H1 (cell line): ENCODE results near the gene NQO2. TPM values are rescaled to one million over a fixed set of nuclear protein-coding genes. Genes with fewer than 3 reads are reported as not detected.

Experiments
- CTCF ChIA-PET: fragments of 300-600 bp; sonication (Branson Sonifier 250); formaldehyde crosslinking; loops from one replicate; lab custom pipeline; 2021; ENCODE audit not compliant: partially characterized antibody; lab: Charles Lee
- POLR2A ChIA-PET: fragments of 300-600 bp; sonication (Branson Sonifier 250); formaldehyde crosslinking; loops from one replicate; lab custom pipeline; 2021; ENCODE audit warnings: inconsistent platforms; ENCODE audit not compliant: partially characterized antibody; lab: Charles Lee
- DNase-seq, 2 experiments: peaks; one replicate each; pipeline versions ENCODE4 v3.0.0 to v3.0.0-alpha.2; 2010 to 2022; ENCODE audit warnings: low spot score in 2 of 2, low read depth in 1 of 2, mixed read lengths in 1 of 2
- FAIRE-seq: peaks from 2 replicates; lab custom pipeline; 2011; peaks lifted over from hg19 to GRCh38; lab: Jason Lieb, UNC
- H2AFZ ChIP-seq: 2 replicates; pipeline ENCODE4 v1.8.1; 2012; ENCODE audit warnings: low read length, inconsistent platforms
- H2AK5ac ChIP-seq: 2 replicates; pipeline ENCODE4 v1.6.1; 2013; ENCODE audit warnings: low read depth, low read length
- H2BK120ac ChIP-seq: replicated peaks from 2 replicates; pipeline ENCODE3; 2013; ENCODE audit warnings: low read depth, low read length, inconsistent platforms
- H2BK12ac ChIP-seq: 2 replicates; pipeline ENCODE4 v1.6.1; 2013; ENCODE audit warnings: low read depth, low read length
- H2BK15ac ChIP-seq: 2 replicates; pipeline ENCODE4 v1.6.1; 2013; ENCODE audit warnings: low read length
- H2BK20ac ChIP-seq: 2 replicates; pipeline ENCODE4 v1.6.1; 2013; ENCODE audit warnings: low read length
- H2BK5ac ChIP-seq: 2 replicates; pipeline ENCODE4 v1.6.1; 2013; ENCODE audit warnings: low read depth, low read length
- H3K14ac ChIP-seq: 2 replicates; pipeline ENCODE4 v1.6.1; 2013; ENCODE audit warnings: inconsistent platforms; ENCODE audit not compliant: insufficient read length
- H3K18ac ChIP-seq: 2 replicates; pipeline ENCODE4 v1.6.1; 2013; ENCODE audit warnings: low read length; ENCODE audit errors: extremely low read depth
- H3K23ac ChIP-seq: 2 replicates; pipeline ENCODE4 v1.6.1; 2013; ENCODE audit warnings: inconsistent platforms; ENCODE audit not compliant: insufficient read length
- H3K23me2 ChIP-seq: 2 replicates; pipeline ENCODE4 v1.6.1; 2013; ENCODE audit warnings: low read depth, low read length
- H3K27ac ChIP-seq: 2 replicates; pipeline ENCODE4 v1.6.1; 2011; ENCODE audit warnings: low read depth, low read length, inconsistent platforms
- H3K27me3 ChIP-seq, 4 experiments: replicated peaks in 1 of 4; 1 replicate in 1 of 4; 2 replicates in 3 of 4; pipeline versions ENCODE4 v1.6.1 to v1.8.1; 2011 to 2013; ENCODE audit warnings: low read length in 3 of 4, mild to moderate bottlenecking in 3 of 4, inconsistent platforms in 2 of 4, mixed read lengths in 2 of 4, moderate library complexity in 1 of 4; ENCODE audit not compliant: control insufficient read depth in 3 of 4, insufficient read depth in 3 of 4; ENCODE audit errors: extremely low read depth in 1 of 4
- H3K36me3 ChIP-seq, 4 experiments: 2 replicates each; pipeline versions ENCODE4 v1.6.1 to v1.8.1; 2011 to 2013; ENCODE audit warnings: mild to moderate bottlenecking in 4 of 4, low read length in 3 of 4, moderate library complexity in 2 of 4, control low read depth in 1 of 4, inconsistent platforms in 1 of 4; ENCODE audit not compliant: insufficient read depth in 4 of 4, control insufficient read depth in 2 of 4
- H3K4ac ChIP-seq: replicated peaks from 2 replicates; pipeline ENCODE3; 2013; ENCODE audit warnings: low read length, low read depth, mixed read lengths, inconsistent platforms; ENCODE audit not compliant: insufficient read length
- H3K4me1 ChIP-seq, 4 experiments: replicated peaks in 1 of 4; 1 replicate in 1 of 4; 2 replicates in 3 of 4; pipeline versions ENCODE4 v1.6.1 to v1.8.1; 2011 to 2013; ENCODE audit warnings: low read length in 3 of 4, inconsistent platforms in 2 of 4, mixed read lengths in 1 of 4; ENCODE audit not compliant: insufficient read depth in 4 of 4, control insufficient read depth in 3 of 4
- H3K4me2 ChIP-seq, 2 experiments: 2 replicates each; pipeline versions ENCODE4 v1.6.1 to v1.8.1; 2011 to 2013; ENCODE audit warnings: low read depth in 2 of 2, low read length in 2 of 2, control low read depth in 1 of 2, inconsistent platforms in 1 of 2, mild to moderate bottlenecking in 1 of 2; ENCODE audit not compliant: insufficient read depth in 1 of 2
- H3K4me3 ChIP-seq, 4 experiments: fragments of 200-600, 300-600 bp in 1 of 4; sonication (generic), shearing (Covaris generic), sonication (Bioruptor Twin) in 1 of 4; 2 replicates each; pipeline versions ENCODE4 v1.5.1 to v1.8.1; 2011 to 2016; ENCODE audit warnings: low read length in 4 of 4, low read depth in 3 of 4, control low read depth in 2 of 4, inconsistent platforms in 2 of 4, mild to moderate bottlenecking in 2 of 4, mixed read lengths in 1 of 4, moderate library complexity in 1 of 4; ENCODE audit not compliant: insufficient read depth in 2 of 4; ENCODE audit errors: extremely low read depth in 1 of 4
- H3K56ac ChIP-seq: replicated peaks from 2 replicates; pipeline ENCODE3; 2013; ENCODE audit warnings: low read depth, mild to moderate bottlenecking, mixed read lengths, low read length, inconsistent platforms; ENCODE audit not compliant: insufficient read length
- H3K79me1 ChIP-seq: 2 replicates; pipeline ENCODE4 v1.6.1; 2013; ENCODE audit warnings: low read depth, low read length, control low read depth
- H3K79me2 ChIP-seq, 2 experiments: 2 replicates each; pipeline versions ENCODE4 v1.6.1 to v1.8.1; 2012 to 2013; ENCODE audit warnings: low read length in 2 of 2, mild to moderate bottlenecking in 2 of 2, inconsistent platforms in 1 of 2; ENCODE audit not compliant: insufficient read depth in 2 of 2, control insufficient read depth in 1 of 2
- H3K9ac ChIP-seq, 4 experiments: replicated peaks in 1 of 4; 1 replicate in 1 of 4; 2 replicates in 3 of 4; pipeline versions ENCODE4 v1.6.1 to v1.8.1; 2011 to 2013; ENCODE audit warnings: low read depth in 3 of 4, low read length in 3 of 4, control low read depth in 2 of 4, mild to moderate bottlenecking in 2 of 4, moderate library complexity in 2 of 4, inconsistent platforms in 1 of 4; ENCODE audit errors: extremely low read depth in 1 of 4
- H3K9me3 ChIP-seq, 2 experiments: 2 replicates each; pipeline versions ENCODE4 v1.6.1 to v1.8.1; 2012 to 2013; ENCODE audit warnings: mild to moderate bottlenecking in 2 of 2, moderate library complexity in 2 of 2, control low read depth in 1 of 2, inconsistent platforms in 1 of 2, low read depth in 1 of 2, low read length in 1 of 2, mixed read lengths in 1 of 2; ENCODE audit not compliant: insufficient read depth in 2 of 2
- H4K20me1 ChIP-seq, 2 experiments: replicated peaks in 1 of 2; 2 replicates each; pipeline versions ENCODE3 to v1.8.1; 2011 to 2013; ENCODE audit warnings: inconsistent platforms in 2 of 2, low read length in 2 of 2, mild to moderate bottlenecking in 1 of 2; ENCODE audit not compliant: insufficient read depth in 2 of 2, control insufficient read depth in 1 of 2
- H4K5ac ChIP-seq: 2 replicates; pipeline ENCODE4 v1.6.1; 2013; ENCODE audit warnings: low read length, low read depth, mixed read lengths, inconsistent platforms; ENCODE audit not compliant: insufficient read length
- H4K8ac ChIP-seq: 2 replicates; pipeline ENCODE4 v1.8.0; 2013; ENCODE audit warnings: mild to moderate bottlenecking, moderate library complexity, low read length, inconsistent platforms; ENCODE audit not compliant: insufficient read depth; ENCODE audit errors: extremely low read depth
- H4K91ac ChIP-seq: replicated peaks from 2 replicates; pipeline ENCODE3; 2013; ENCODE audit warnings: low read length, mixed read lengths, inconsistent platforms; ENCODE audit not compliant: insufficient read length
- CREB1 ChIP-seq: IDR thresholded peaks from 2 replicates; pipeline ENCODE4 v1.6.1; 2012; ENCODE audit warnings: inconsistent platforms
- FOSL1 ChIP-seq: IDR thresholded peaks from 2 replicates; pipeline ENCODE4 v1.6.1; 2011; ENCODE audit warnings: mild to moderate bottlenecking, low read depth, low read length, moderate library complexity; ENCODE audit not compliant: insufficient read depth
- NANOG ChIP-seq: IDR thresholded peaks from 2 replicates; pipeline ENCODE4 v1.6.1; 2011; ENCODE audit warnings: low read length, low read depth, mild to moderate bottlenecking, inconsistent platforms; ENCODE audit not compliant: insufficient read depth, poor library complexity, severe bottlenecking
- POU5F1 ChIP-seq: IDR thresholded peaks from 2 replicates; pipeline ENCODE4 v1.6.1; 2011; ENCODE audit warnings: low read depth, mild to moderate bottlenecking, low read length, moderate library complexity
- SP1 ChIP-seq: IDR thresholded peaks from 2 replicates; pipeline ENCODE4 v1.6.1; 2011; ENCODE audit warnings: low read depth, low read length
- TAF1 ChIP-seq: IDR thresholded peaks from 2 replicates; pipeline ENCODE4 v1.6.1; 2011; ENCODE audit warnings: mild to moderate bottlenecking, low read depth, low read length
- TEAD4 ChIP-seq: IDR thresholded peaks from 2 replicates; pipeline ENCODE4 v1.6.1; 2012; ENCODE audit warnings: low read depth, low read length, inconsistent platforms, mixed read lengths
- WGBS, 2 experiments: shearing (Covaris generic) in 1 of 2; methylation state at CpG; one replicate each; pipeline versions ENCODE4 v1.1.6 to v1.1.7; 2013 to 2015; ENCODE audit warnings: low lambda C conversion rate in 2 of 2, mixed read lengths in 2 of 2, inconsistent platforms in 1 of 2, low coverage in 1 of 2, missing lambda C conversion rate in 1 of 2; ENCODE audit not compliant: insufficient replicate concordance in 2 of 2, insufficient coverage in 1 of 2, insufficient read length in 1 of 2; ENCODE audit errors: extremely low coverage in 1 of 2, missing lambda C conversion rate in 1 of 2; 5-methylcytosine and 5-hydroxymethylcytosine counted together
- polyA plus RNA-seq, 7 experiments: library from polyadenylated mRNA; depleted of rRNA in 3 of 7; stranded (reverse) in 5 of 7; unstranded in 2 of 7; fragments of >200 nt in 5 of 7; fragments of 200-250 nt in 2 of 7; gene quantifications; 1 replicate in 5 of 7; 2 replicates in 1 of 7; 4 replicates in 1 of 7; pipeline versions ENCODE4 v1.2.1 to v1.2.3, GENCODE V29; 2011 to 2013; ENCODE audit warnings: missing spikeins in 2 of 7, mixed read lengths in 2 of 7
- total RNA-seq: library from RNA; stranded (reverse); fragmentation: NEBNext Ultra II Directional; extraction: Animal tissue kit (Norgen Biotek cat#: 25700); gene quantifications from 2 replicates; pipeline ENCODE4 v1.2.1, GENCODE V29; 2021

NQO2 gene
- total and polyA plus RNA-seq, 2 of the 8 experiments (the other 6 are each of a cell fraction or from before 2014, with no cell fraction given) = 135 to 168 TPM

DNA sequence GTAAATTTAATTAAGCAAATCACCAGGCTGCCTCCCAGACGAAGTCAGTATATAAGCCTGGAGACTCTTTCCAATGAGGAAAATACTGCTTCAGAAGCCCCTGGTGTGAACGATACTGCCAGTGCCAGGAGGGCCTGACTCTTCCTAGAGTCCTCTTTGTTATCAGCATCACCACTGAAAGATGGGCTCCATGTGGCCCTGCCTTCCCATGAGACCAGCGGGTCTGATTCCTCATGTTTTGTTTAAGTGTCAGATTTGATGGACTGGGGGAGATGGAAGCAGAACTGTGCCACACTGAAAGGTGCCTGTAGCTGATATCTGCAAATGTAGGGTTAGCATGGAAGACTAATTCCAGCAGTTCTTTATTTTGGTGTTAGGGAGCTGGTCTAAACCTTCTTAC is 7.9 kb downstream of the NQO2 start:
- Histone ChIP-seq H3K4ac (no peak overlapping the region), H3K23ac (no peak overlapping the region), H3K18ac (no peak overlapping the region; the same call in 1 of the 2 replicates), H4K5ac (no peak overlapping the region), H3K4me1 (peaks cover 0 to 5% (median 4%) of the 10 kb centered on the region in 4 experiments; a peak in 6 of 7 replicates), H3K79me2 (0 out of 4 replicates have a peak, but pooled peaks cover 0 to 1% of the 10 kb centered on the region in 2 experiments), H2BK15ac (no peak overlapping the region), H4K20me1 (peaks cover 0 to 5% of the 10 kb centered on the region in 2 experiments), H4K8ac (no peak overlapping the region), H2AK5ac (no peak overlapping the region), H3K27me3 (no peaks in the 10 kb centered on the region), H2AFZ (no peak overlapping the region), H4K91ac (no peak overlapping the region), H3K9me3 (peaks cover 4 to 16% of the 10 kb centered on the region in 2 experiments), H3K9ac (no peak overlapping the region; a peak in 1 of 7 replicates), H2BK120ac (no peak overlapping the region), H3K14ac (no peak overlapping the region), H3K27ac (no peak overlapping the region), H2BK12ac (no peak overlapping the region), H3K23me2 (no peaks in the 10 kb centered on the region), H2BK20ac (no peak overlapping the region; the same call in 1 of the 2 replicates), H3K4me2 (no peak overlapping the region), H3K36me3 (peaks cover 12 to 50% (median 33%) of the 10 kb centered on the region in 4 experiments), H3K79me1 (no peaks in the 10 kb centered on the region), H2BK5ac (no peak overlapping the region; the same call in 1 of the 2 replicates), H3K4me3 (no peak overlapping the region), H3K56ac (no peak overlapping the region)
- WGBS, 2 experiments = 91% methylated on average over 3 of the region's 3 CpGs; no CpG with 5 or more reads in 1 of the 2 experiments
- DNase-seq = peak in 1 of 2 experiments; percentile 33
- POLR2A ChIA-PET = interaction anchor here (0.8 to 5.2 kb wide), 4 partner anchors 7 to 17 kb away, joined by 3 to 33 read pairs (median 4); partner anchors contain the start of gene NQO2
- CTCF ChIA-PET = interaction anchor here (1.0 kb wide), 1 partner anchor 55 kb away, joined by 4 read pairs; no protein-coding TSS in a partner anchor
- no peak for FAIRE-seq
- TF ChIP-seq TAF1 = no peak
- TF ChIP-seq POU5F1 = no peak
- TF ChIP-seq NANOG = no peak
- no peak for TF ChIP-seq SP1
- no peak for TF ChIP-seq CREB1
- no peak for TF ChIP-seq FOSL1
- TF ChIP-seq TEAD4 = no peak
